IMR-90 (cell line): ENCODE data around the gene ADARB2. TPM values are rescaled to one million over a fixed set of nuclear protein-coding genes. Genes with fewer than 3 reads are reported as not detected.

Experiments
- ATAC-seq: fragments of 200-7000 bp; cut with Tn5 transposase; 2 replicates; pipeline ENCODE4 v1.9.1; 2020; ENCODE audit warnings: low read depth, mild to moderate bottlenecking, moderate library complexity
- BruUV-seq: library from RNA; stranded (reverse); fragments of 400-500 nt; replicated peaks from 2 replicates; lab custom pipeline; 2021; lab: Mats Ljungman, UMichigan
- CTCF ChIA-PET: fragments of 300-600 bp; formaldehyde crosslinking; extraction: SDS; loops from one replicate; lab custom pipeline; 2021; ENCODE audit warnings: antibody characterized with exemption; lab: Yijun Ruan, JAX
- POLR2A ChIA-PET: fragments of 300-600 bp; sonication (Branson Sonifier 250); formaldehyde crosslinking; loops from one replicate; lab custom pipeline; 2022; ENCODE audit warnings: antibody characterized with exemption; ENCODE audit not compliant: unreplicated experiment; lab: Charles Lee
- DNase-seq: peaks from one replicate; pipeline ENCODE4 v3.0.0; 2013
- H2AFZ ChIP-seq: replicated peaks from 2 replicates; pipeline ENCODE3; 2013; ENCODE audit warnings: low read length, mild to moderate bottlenecking; ENCODE audit not compliant: poor library complexity
- H2AK5ac ChIP-seq: 2 replicates; pipeline ENCODE4 v1.6.1; 2013; ENCODE audit warnings: low read depth, low read length, inconsistent platforms
- H2AK9ac ChIP-seq: replicated peaks from 2 replicates; pipeline ENCODE3; 2013; ENCODE audit warnings: mild to moderate bottlenecking, low read depth, low read length, moderate library complexity; ENCODE audit not compliant: poor library complexity
- H2BK120ac ChIP-seq: 2 replicates; pipeline ENCODE4 v1.6.1; 2013; ENCODE audit warnings: low read depth, low read length, inconsistent platforms
- H2BK15ac ChIP-seq: 3 replicates; pipeline ENCODE4 v1.6.1; 2013; ENCODE audit warnings: low read depth, low read length, inconsistent platforms
- H2BK20ac ChIP-seq: 2 replicates; pipeline ENCODE4 v1.6.1; 2013; ENCODE audit warnings: low read depth, mild to moderate bottlenecking, inconsistent platforms, low read length, moderate library complexity
- H2BK5ac ChIP-seq: 2 replicates; pipeline ENCODE4 v1.6.1; 2013; ENCODE audit warnings: mild to moderate bottlenecking, low read depth, low read length, inconsistent platforms; ENCODE audit not compliant: poor library complexity, severe bottlenecking
- H3K14ac ChIP-seq: replicated peaks from 2 replicates; pipeline ENCODE4 v1.6.1; 2013; ENCODE audit warnings: low read depth, low read length, inconsistent platforms
- H3K18ac ChIP-seq: 2 replicates; pipeline ENCODE4 v1.6.1; 2013; ENCODE audit warnings: low read depth, low read length, control low read depth
- H3K23ac ChIP-seq: 2 replicates; pipeline ENCODE4 v1.6.1; 2013; ENCODE audit warnings: low read depth, low read length, inconsistent platforms
- H3K27ac ChIP-seq: 2 replicates; pipeline ENCODE4 v1.5.1; 2013; ENCODE audit warnings: mild to moderate bottlenecking, control low read depth, low read length; ENCODE audit not compliant: insufficient read depth
- H3K27me3 ChIP-seq: 2 replicates; pipeline ENCODE4 v1.6.1; 2013; ENCODE audit warnings: low read length; ENCODE audit not compliant: control insufficient read depth, insufficient read depth
- H3K36me3 ChIP-seq: 2 replicates; pipeline ENCODE4 v1.6.1; 2013; ENCODE audit warnings: low read length, mixed read lengths; ENCODE audit not compliant: control insufficient read depth, insufficient read depth
- H3K4ac ChIP-seq: 2 replicates; pipeline ENCODE4 v1.6.1; 2013; ENCODE audit warnings: low read depth, low read length, inconsistent platforms
- H3K4me1 ChIP-seq: 2 replicates; pipeline ENCODE4 v1.6.1; 2013; ENCODE audit warnings: low read length, mixed read lengths; ENCODE audit not compliant: control insufficient read depth, insufficient read depth
- H3K4me2 ChIP-seq: 2 replicates; pipeline ENCODE4 v1.6.1; 2013; ENCODE audit warnings: low read depth, mild to moderate bottlenecking, control low read depth, low read length, moderate library complexity
- H3K4me3 ChIP-seq: 2 replicates; pipeline ENCODE4 v1.5.1; 2013; ENCODE audit warnings: low read depth, mild to moderate bottlenecking, control low read depth, low read length, moderate library complexity; ENCODE audit not compliant: insufficient read depth
- H3K56ac ChIP-seq: 2 replicates; pipeline ENCODE4 v1.6.1; 2013; ENCODE audit warnings: low read length, inconsistent platforms; ENCODE audit not compliant: insufficient read depth; ENCODE audit errors: extremely low read depth
- H3K79me1 ChIP-seq, 2 experiments: 2 replicates each; pipeline ENCODE4 v1.6.1; 2013; ENCODE audit warnings: low read length in 2 of 2, inconsistent platforms in 1 of 2, low read depth in 1 of 2
- H3K9ac ChIP-seq: 2 replicates; pipeline ENCODE4 v1.6.1; 2013; ENCODE audit warnings: low read depth, low read length, control low read depth
- H3K9me1 ChIP-seq: 2 replicates; pipeline ENCODE4 v1.6.1; 2013; ENCODE audit warnings: low read length, inconsistent platforms; ENCODE audit not compliant: insufficient read depth
- H3K9me3 ChIP-seq: 2 replicates; pipeline ENCODE4 v1.6.1; 2013; ENCODE audit warnings: low read length; ENCODE audit not compliant: control insufficient read depth, insufficient read depth
- H4K20me1 ChIP-seq: 2 replicates; pipeline ENCODE4 v1.6.1; 2013; ENCODE audit warnings: low read length, inconsistent platforms; ENCODE audit not compliant: insufficient read depth
- H4K5ac ChIP-seq: 2 replicates; pipeline ENCODE4 v1.6.1; 2013; ENCODE audit warnings: mild to moderate bottlenecking, low read depth, low read length, control low read depth
- H4K8ac ChIP-seq, 2 experiments: 2 replicates each; pipeline ENCODE4 v1.6.1; 2013; ENCODE audit warnings: low read depth in 2 of 2, low read length in 2 of 2, control low read depth in 1 of 2, inconsistent platforms in 1 of 2
- H4K91ac ChIP-seq: 2 replicates; pipeline ENCODE4 v1.6.1; 2013; ENCODE audit warnings: low read depth, low read length, inconsistent platforms; ENCODE audit not compliant: insufficient read depth
- CHD1 ChIP-seq: IDR thresholded peaks from 2 replicates; pipeline ENCODE4 v1.6.1; 2012; ENCODE audit warnings: low read depth, low read length, improper control_type of control experiment
- ELK1 ChIP-seq: fragments of 150-350 bp; IDR thresholded peaks from 2 replicates; pipeline ENCODE4 v1.6.1; 2016; ENCODE audit warnings: low read depth, mild to moderate bottlenecking, low read length, moderate library complexity, borderline replicate concordance
- FOS ChIP-seq: fragments of 150-350 bp; IDR thresholded peaks from 2 replicates; pipeline ENCODE4 v1.6.1; 2016; ENCODE audit warnings: low read depth, low read length
- MAFK ChIP-seq: IDR thresholded peaks from 2 replicates; pipeline ENCODE4 v1.6.1; 2012; ENCODE audit warnings: low read depth, low read length, improper control_type of control experiment
- MAZ ChIP-seq: IDR thresholded peaks from 2 replicates; pipeline ENCODE4 v1.6.1; 2012; ENCODE audit warnings: low read depth, mild to moderate bottlenecking, low read length, improper control_type of control experiment, moderate library complexity, borderline replicate concordance
- MXI1 ChIP-seq: IDR thresholded peaks from 2 replicates; pipeline ENCODE4 v1.6.1; 2012; ENCODE audit warnings: low read depth, mild to moderate bottlenecking, low read length, moderate library complexity, borderline replicate concordance
- NFE2L2 ChIP-seq: fragments of 150-350 bp; IDR thresholded peaks from 2 replicates; pipeline ENCODE4 v1.6.1; 2016; ENCODE audit warnings: low read depth, mild to moderate bottlenecking, low read length
- POLR2A ChIP-seq: IDR thresholded peaks from 2 replicates; pipeline ENCODE4 v1.6.1; 2012; ENCODE audit warnings: mild to moderate bottlenecking, low read depth, low read length
- RCOR1 ChIP-seq: IDR thresholded peaks from 2 replicates; pipeline ENCODE4 v1.6.1; 2012; ENCODE audit warnings: mild to moderate bottlenecking, low read length, improper control_type of control experiment; ENCODE audit not compliant: insufficient replicate concordance
- RFX5 ChIP-seq: IDR thresholded peaks from 2 replicates; pipeline ENCODE4 v1.8.0; 2012; ENCODE audit warnings: low read depth, mild to moderate bottlenecking, low read length, moderate library complexity
- SMC3 ChIP-seq: fragments of 150-350 bp; IDR thresholded peaks from 2 replicates; pipeline ENCODE4 v1.6.1; 2016; ENCODE audit warnings: low read depth, mild to moderate bottlenecking, antibody characterized with exemption, low read length, moderate library complexity
- WGBS, 2 experiments: methylation state at CpG; one replicate each; pipeline versions ENCODE4 v1.1.5 to v1.1.7; 2013; ENCODE audit warnings: missing lambda C conversion rate in 2 of 2; ENCODE audit not compliant: insufficient read length in 1 of 2; ENCODE audit errors: extremely low coverage in 2 of 2; 5-methylcytosine and 5-hydroxymethylcytosine counted together
- dilution Hi-C: fragments of 300-500 bp; cut with HindIII; formaldehyde crosslinking; loops from one replicate; pipeline ENCODE4 v1.14.3; 2018; ENCODE audit warnings: low sequenced_read_pairs; ENCODE audit not compliant: unreplicated experiment
- in situ Hi-C: fragments of 300-500 bp; cut with MboI; formaldehyde crosslinking; loops from 3 replicates; pipeline ENCODE4 v1.14.3; 2019; ENCODE audit warnings: low sequenced_read_pairs, inconsistent platforms, mixed read lengths
- intact Hi-C: fragments of 100-400 bp; cut with micrococcal nuclease; formaldehyde crosslinking; loops from 2 replicates; pipeline ENCODE4 v1.10.0; 2022
- polyA plus RNA-seq, 3 experiments: library from polyadenylated mRNA; depleted of rRNA; stranded (reverse); fragments of >200 nt; gene quantifications; 2 replicates each; pipeline ENCODE4 v1.2.3, GENCODE V29; 2012; ENCODE audit warnings: low replicate concordance in 1 of 3
- total RNA-seq: library from RNA; depleted of rRNA; stranded (reverse); fragments of >200 nt; gene quantifications from 2 replicates; pipeline ENCODE4 v1.2.3, GENCODE V29; 2012
- TF ChIP-seq, protein P1 (sequence below): conservative IDR thresholded peaks from 2 replicates; pipeline ENCODE4 v1.5.1; 2012; ENCODE audit warnings: mild to moderate bottlenecking, low read depth, low read length, improper control_type of control experiment

ADARB2 gene
- total and polyA plus RNA-seq, 2 of the 4 experiments (the other 2 are of a cell fraction): not detected

GRCh38 chr10:1507436-1507835, 229.9 kb downstream of the ADARB2 start:
- no peak overlapping the region for H3K14ac ChIP-seq
- intact Hi-C loops: no loop called here
- H2AK5ac ChIP-seq: no peak overlapping the region
- no peak overlapping the region for H4K91ac ChIP-seq
- ATAC-seq: no peak
- no peak overlapping the region for H3K4me3 ChIP-seq
- peaks cover 54% of the 10 kb centered on the region for H3K9me3 ChIP-seq
- no peak overlapping the region for H2AFZ ChIP-seq
- H3K4me2 ChIP-seq: no peak overlapping the region
- POLR2A ChIA-PET: no interaction called here
- H4K8ac ChIP-seq: no peak overlapping the region
- H3K9ac ChIP-seq: no peak overlapping the region
- H3K27me3 ChIP-seq: no peaks in the 10 kb centered on the region
- no peaks in the 10 kb centered on the region for H3K4me1 ChIP-seq
- H4K20me1 ChIP-seq: no peaks in the 10 kb centered on the region
- H3K56ac ChIP-seq: no peak overlapping the region
- no peak overlapping the region for H3K4ac ChIP-seq
- no peak overlapping the region for H3K27ac ChIP-seq
- TF ChIP-seq ELK1: no peak
- no peak for TF ChIP-seq MXI1
- TF ChIP-seq CHD1: no peak
- TF ChIP-seq SMC3: no peak
- no peak for TF ChIP-seq POLR2A
- TF ChIP-seq, protein P1, sequence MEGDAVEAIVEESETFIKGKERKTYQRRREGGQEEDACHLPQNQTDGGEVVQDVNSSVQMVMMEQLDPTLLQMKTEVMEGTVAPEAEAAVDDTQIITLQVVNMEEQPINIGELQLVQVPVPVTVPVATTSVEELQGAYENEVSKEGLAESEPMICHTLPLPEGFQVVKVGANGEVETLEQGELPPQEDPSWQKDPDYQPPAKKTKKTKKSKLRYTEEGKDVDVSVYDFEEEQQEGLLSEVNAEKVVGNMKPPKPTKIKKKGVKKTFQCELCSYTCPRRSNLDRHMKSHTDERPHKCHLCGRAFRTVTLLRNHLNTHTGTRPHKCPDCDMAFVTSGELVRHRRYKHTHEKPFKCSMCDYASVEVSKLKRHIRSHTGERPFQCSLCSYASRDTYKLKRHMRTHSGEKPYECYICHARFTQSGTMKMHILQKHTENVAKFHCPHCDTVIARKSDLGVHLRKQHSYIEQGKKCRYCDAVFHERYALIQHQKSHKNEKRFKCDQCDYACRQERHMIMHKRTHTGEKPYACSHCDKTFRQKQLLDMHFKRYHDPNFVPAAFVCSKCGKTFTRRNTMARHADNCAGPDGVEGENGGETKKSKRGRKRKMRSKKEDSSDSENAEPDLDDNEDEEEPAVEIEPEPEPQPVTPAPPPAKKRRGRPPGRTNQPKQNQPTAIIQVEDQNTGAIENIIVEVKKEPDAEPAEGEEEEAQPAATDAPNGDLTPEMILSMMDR: no peak
- TF ChIP-seq MAZ: no peak
- no peak for TF ChIP-seq NFE2L2
- TF ChIP-seq FOS: no peak
- TF ChIP-seq MAFK: no peak
- no peak for TF ChIP-seq RFX5
- no peak for TF ChIP-seq RCOR1
- CTCF ChIA-PET: no interaction called here
- BruUV-seq: no TSS peak
- no peak overlapping the region for H2BK5ac ChIP-seq
- in situ Hi-C loops: no loop called here
- H3K23ac ChIP-seq: no peak overlapping the region
- H3K18ac ChIP-seq: no peak overlapping the region
- H4K5ac ChIP-seq: no peak overlapping the region
- H2BK15ac ChIP-seq: no peak overlapping the region
- dilution Hi-C loops: no loop called here
- 56% methylated on average over 10 of the region's 15 CpGs; no CpG with 5 or more reads in 1 of the 2 experiments for WGBS, 2 experiments
- no peak overlapping the region for H2BK120ac ChIP-seq
- DNase-seq: no peak
- no peaks in the 10 kb centered on the region for H3K79me1 ChIP-seq
- H3K9me1 ChIP-seq: no peaks in the 10 kb centered on the region
- no peak overlapping the region for H2BK20ac ChIP-seq
- no peak overlapping the region for H2AK9ac ChIP-seq
- no peaks in the 10 kb centered on the region for H3K36me3 ChIP-seq
